Hepatocyte (in vitro differentiated cells): ENCODE measurements around the gene PSME1. TPM values are rescaled to one million over a fixed set of nuclear protein-coding genes. Genes with fewer than 3 reads are reported as not detected.
A peak's percentile ranks its signal among the peaks of the same experiment; 100 is the strongest.

Experiments
- DNase-seq: peaks from one replicate; pipeline ENCODE4 v3.0.0-alpha.2; 2016; ENCODE audit warnings: low spot score
- H2AFZ ChIP-seq: fragments of 200-600 bp; sonication (generic); 2 replicates; pipeline ENCODE4 v1.6.0; 2016; ENCODE audit warnings: antibody characterized with exemption, mild to moderate bottlenecking
- H3K27ac ChIP-seq: fragments of 200-600 bp; sonication (generic); 2 replicates; pipeline ENCODE4 v1.5.1; 2016; ENCODE audit warnings: mild to moderate bottlenecking
- H3K27me3 ChIP-seq: fragments of 200-600 bp; sonication (generic); 2 replicates; pipeline ENCODE4 v1.6.1; 2016
- H3K36me3 ChIP-seq: fragments of 200-600 bp; sonication (generic); replicated peaks from 2 replicates; pipeline ENCODE4 v1.5.1; 2016; ENCODE audit warnings: low read depth; ENCODE audit not compliant: insufficient read depth
- H3K4me1 ChIP-seq: fragments of 200-600 bp; sonication (generic); 2 replicates; pipeline ENCODE4 v1.5.1; 2016; ENCODE audit warnings: mild to moderate bottlenecking, moderate library complexity; ENCODE audit not compliant: insufficient read depth
- H3K4me2 ChIP-seq: fragments of 200-600 bp; sonication (generic); 2 replicates; pipeline ENCODE4 v1.6.0; 2016
- H3K4me3 ChIP-seq: fragments of 200-600 bp; sonication (generic); 2 replicates; pipeline ENCODE4 v1.5.1; 2016; ENCODE audit warnings: mild to moderate bottlenecking
- H3K79me2 ChIP-seq: fragments of 200-600 bp; sonication (generic); 2 replicates; pipeline ENCODE4 v1.6.0; 2017; ENCODE audit warnings: mild to moderate bottlenecking
- H3K9me2 ChIP-seq: fragments of 200-600 bp; sonication (generic); replicated peaks from 2 replicates; pipeline ENCODE4 v1.6.0; 2017; ENCODE audit warnings: mild to moderate bottlenecking; ENCODE audit not compliant: insufficient read depth
- H3K9me3 ChIP-seq: fragments of 200-600 bp; sonication (generic); 2 replicates; pipeline ENCODE4 v1.5.1; 2016; ENCODE audit warnings: low read depth, mild to moderate bottlenecking
- H4K20me1 ChIP-seq: fragments of 200-600 bp; sonication (generic); 2 replicates; pipeline ENCODE4 v1.6.0; 2016; ENCODE audit warnings: mild to moderate bottlenecking; ENCODE audit not compliant: insufficient read depth, poor library complexity, severe bottlenecking
- CTCF ChIP-seq: fragments of 200-600 bp; sonication (generic); IDR thresholded peaks from 2 replicates; pipeline ENCODE4 v1.5.1; 2016; ENCODE audit warnings: antibody characterized with exemption, mild to moderate bottlenecking; ENCODE audit not compliant: poor library complexity
- EZH2 ChIP-seq: fragments of 200-600 bp; sonication (generic); IDR thresholded peaks from 2 replicates; pipeline ENCODE4 v1.6.1; 2016; ENCODE audit warnings: antibody characterized with exemption, mild to moderate bottlenecking, borderline replicate concordance
- EZH2phosphoT487 ChIP-seq: fragments of 200-600 bp; sonication (generic); IDR thresholded peaks from one replicate; pipeline ENCODE4 v1.6.1; 2018; ENCODE audit warnings: antibody characterized with exemption, mild to moderate bottlenecking, low read depth, moderate library complexity; ENCODE audit not compliant: unreplicated experiment, severe bottlenecking
- WGBS: methylation state at CpG from one replicate; pipeline ENCODE4 v1.1.6; 2016; ENCODE audit warnings: low lambda C conversion rate; ENCODE audit errors: missing lambda C conversion rate; 5-methylcytosine and 5-hydroxymethylcytosine counted together
- polyA plus RNA-seq: library from polyadenylated mRNA; unstranded; fragments of >200 nt; fragmentation: Nextera tagmentation; extraction: Ambion mirVana; gene quantifications from 2 replicates; pipeline ENCODE4 v1.2.1, GENCODE V29; 2016
- total RNA-seq: library from RNA; depleted of rRNA; stranded (reverse); fragments of >200 nt; gene quantifications from 2 replicates; pipeline ENCODE4 v1.2.3, GENCODE V29; 2014

PSME1 gene
- total and polyA plus RNA-seq, 2 experiments from 2014 or later, result 123 to 238 TPM

GRCh38 chr14:24185026-24185425, 49.0 kb downstream of the PSME1 start:
- Histone ChIP-seq H3K27ac (no peak overlapping the region), H3K4me2 (no peak overlapping the region), H4K20me1 (no peaks in the 10 kb centered on the region), H3K27me3 (no peaks in the 10 kb centered on the region), H3K36me3 (no peaks in the 10 kb centered on the region), H2AFZ (no peak overlapping the region), H3K9me3 (no peaks in the 10 kb centered on the region), H3K79me2 (peaks cover 15% of the 10 kb centered on the region), H3K9me2 (no peaks in the 10 kb centered on the region), H3K4me3 (no peak overlapping the region), H3K4me1 (peaks cover 5% of the 10 kb centered on the region)
- TF ChIP-seq CTCF (no peak), EZH2 (no peak), EZH2phosphoT487 (no peak)
- no peak for DNase-seq
- 89% methylated on average over 7 of the region's 7 CpGs for WGBS

- DNase-seq, result no peak
- peaks cover 15% of the 10 kb centered on the region for H3K79me2 ChIP-seq
- no peaks in the 10 kb centered on the region for H3K9me3 ChIP-seq
- H3K27ac ChIP-seq, result no peak overlapping the region
- H3K4me3 ChIP-seq, result no peak overlapping the region
- H3K9me2 ChIP-seq, result no peaks in the 10 kb centered on the region
- H4K20me1 ChIP-seq, result no peaks in the 10 kb centered on the region
- peaks cover 5% of the 10 kb centered on the region for H3K4me1 ChIP-seq
- H3K27me3 ChIP-seq, result no peaks in the 10 kb centered on the region
- no peak overlapping the region for H2AFZ ChIP-seq
- WGBS, result 96% methylated on average over 11 of the region's 11 CpGs
- no peak for TF ChIP-seq EZH2
- TF ChIP-seq EZH2phosphoT487, result no peak
- no peak for TF ChIP-seq CTCF
- no peak overlapping the region for H3K4me2 ChIP-seq
- H3K36me3 ChIP-seq, result no peaks in the 10 kb centered on the region
Observed at GRCh38 chr14:24185741-24186140, 49.7 kb downstream of the PSME1 start.

- H3K4me2 ChIP-seq, result no peak overlapping the region
- H3K36me3 ChIP-seq, result no peaks in the 10 kb centered on the region
- no peak for TF ChIP-seq EZH2phosphoT487
- TF ChIP-seq CTCF, result no peak
- TF ChIP-seq EZH2, result no peak
Observed at GRCh38 chr14:24186831-24187538, 51.0 kb downstream of the PSME1 start.

GRCh38 chr14:24187539-24187915, 51.5 kb downstream of the PSME1 start:
- H3K27ac ChIP-seq, result no peak overlapping the region
- no peaks in the 10 kb centered on the region for H3K9me3 ChIP-seq
- no peaks in the 10 kb centered on the region for H3K36me3 ChIP-seq
- H2AFZ ChIP-seq, result no peak overlapping the region
- H3K9me2 ChIP-seq, result no peaks in the 10 kb centered on the region
- H3K4me3 ChIP-seq, result no peak overlapping the region
- peaks cover 24% of the 10 kb centered on the region for H3K79me2 ChIP-seq
- H3K27me3 ChIP-seq, result no peaks in the 10 kb centered on the region
- 88% methylated on average over 2 of the region's 2 CpGs for WGBS
- H3K4me1 ChIP-seq, result peaks cover 5% of the 10 kb centered on the region
- H3K4me2 ChIP-seq, result peak overlapping the region; percentile 98
- no peak for DNase-seq
- no peaks in the 10 kb centered on the region for H4K20me1 ChIP-seq
- TF ChIP-seq EZH2, result no peak
- TF ChIP-seq EZH2phosphoT487, result no peak
- TF ChIP-seq CTCF, result no peak

More at GRCh38 chr14:24186831-24187538, 51.0 kb downstream of the PSME1 start:
- WGBS, result 92% methylated on average over 10 of the region's 10 CpGs
- H3K4me1 ChIP-seq, result peaks cover 5% of the 10 kb centered on the region
- no peak overlapping the region for H3K27ac ChIP-seq
- H3K4me3 ChIP-seq, result no peak overlapping the region
- peaks cover 19% of the 10 kb centered on the region for H3K79me2 ChIP-seq
- DNase-seq, result no peak
- H3K9me3 ChIP-seq, result no peaks in the 10 kb centered on the region
- no peaks in the 10 kb centered on the region for H3K27me3 ChIP-seq
- no peaks in the 10 kb centered on the region for H3K9me2 ChIP-seq
- H2AFZ ChIP-seq, result no peak overlapping the region
- no peaks in the 10 kb centered on the region for H4K20me1 ChIP-seq
